Measurements from ENCODE around the gene SOSTDC1. TPM values are rescaled to one million over a fixed set of nuclear protein-coding genes. Genes with fewer than 3 reads are reported as not detected.

SOSTDC1 gene
- total RNA-seq, 1 experiment from 2014 or later: not detected

- Histone ChIP-seq H3K27me3 (replicated peaks; ENCODE audit: insufficient read depth, low read depth, low read length, poor library complexity) (peaks cover 8% of the 10 kb centered on the region), H3K4me3 (ENCODE audit: low read depth, low read length, poor library complexity, severe bottlenecking) (no peak overlapping the region), H3K36me3 (ENCODE audit: insufficient read depth, low read length, poor library complexity, severe bottlenecking) (no peaks in the 10 kb centered on the region), H3K4me1 (ENCODE audit: insufficient read depth, low read length, poor library complexity, severe bottlenecking) (no peaks in the 10 kb centered on the region), H3K9me3 (ENCODE audit: low read depth, low read length, poor library complexity, severe bottlenecking) (no peaks in the 10 kb centered on the region), H3K27ac (ENCODE audit: low read depth, low read length, poor library complexity, severe bottlenecking) (no peak overlapping the region)
- no peak for DNase-seq (ENCODE audit: low spot score)
- ChIA-PET CTCF (no interaction called here), POLR2A (ENCODE audit: low non-redundant PET) (no interaction called here)
- TF ChIP-seq CTCF (conservative IDR thresholded peaks at IDR 0.05; ENCODE audit: low read depth, low read length) (no peak), EZH2 (IDR thresholded peaks at IDR 0.05; ENCODE audit: borderline replicate concordance, low read depth, low read length, poor library complexity, severe bottlenecking) (no peak)
- BruUV-seq (replicated peaks): no TSS peak
- intact Hi-C loops (cut with micrococcal nuclease; ENCODE audit: unreplicated experiment): no loop called here
Observed at GRCh38 chr7:16504019-16504418, 38.5 kb upstream of the SOSTDC1 start.

GRCh38 chr7:16502303-16502702 is 36.8 kb upstream of the SOSTDC1 start:
- no peak overlapping the region for H3K4me3 ChIP-seq (ENCODE audit: low read depth, low read length, poor library complexity, severe bottlenecking)
- H3K27ac ChIP-seq (ENCODE audit: low read depth, low read length, poor library complexity, severe bottlenecking): no peak overlapping the region
- no peaks in the 10 kb centered on the region for H3K9me3 ChIP-seq (ENCODE audit: low read depth, low read length, poor library complexity, severe bottlenecking)
- intact Hi-C loops (cut with micrococcal nuclease; ENCODE audit: unreplicated experiment): no loop called here
- POLR2A ChIA-PET (ENCODE audit: low non-redundant PET): no interaction called here
- no peaks in the 10 kb centered on the region for H3K36me3 ChIP-seq (ENCODE audit: insufficient read depth, low read length, poor library complexity, severe bottlenecking)
- no peaks in the 10 kb centered on the region for H3K4me1 ChIP-seq (ENCODE audit: insufficient read depth, low read length, poor library complexity, severe bottlenecking)
- TF ChIP-seq EZH2 (IDR thresholded peaks at IDR 0.05; ENCODE audit: borderline replicate concordance, low read depth, low read length, poor library complexity, severe bottlenecking): no peak
- no peak for TF ChIP-seq CTCF (conservative IDR thresholded peaks at IDR 0.05; ENCODE audit: low read depth, low read length)
- peaks cover 8% of the 10 kb centered on the region for H3K27me3 ChIP-seq (replicated peaks; ENCODE audit: insufficient read depth, low read depth, low read length, poor library complexity)
- no TSS peak for BruUV-seq (replicated peaks)
- no peak for DNase-seq (ENCODE audit: low spot score)
- CTCF ChIA-PET: no interaction called here

- intact Hi-C loops (cut with micrococcal nuclease; ENCODE audit: unreplicated experiment): no loop called here
- TF ChIP-seq EZH2 (IDR thresholded peaks at IDR 0.05; ENCODE audit: borderline replicate concordance, low read depth, low read length, poor library complexity, severe bottlenecking) (no peak), CTCF (conservative IDR thresholded peaks at IDR 0.05; ENCODE audit: low read depth, low read length) (no peak)
- DNase-seq (ENCODE audit: low spot score): no peak
- Histone ChIP-seq H3K36me3 (ENCODE audit: insufficient read depth, low read length, poor library complexity, severe bottlenecking) (no peaks in the 10 kb centered on the region), H3K27ac (ENCODE audit: low read depth, low read length, poor library complexity, severe bottlenecking) (no peak overlapping the region), H3K27me3 (replicated peaks; ENCODE audit: insufficient read depth, low read depth, low read length, poor library complexity) (no peaks in the 10 kb centered on the region), H3K9me3 (ENCODE audit: low read depth, low read length, poor library complexity, severe bottlenecking) (no peaks in the 10 kb centered on the region), H3K4me3 (ENCODE audit: low read depth, low read length, poor library complexity, severe bottlenecking) (no peak overlapping the region), H3K4me1 (ENCODE audit: insufficient read depth, low read length, poor library complexity, severe bottlenecking) (no peaks in the 10 kb centered on the region)
- CTCF ChIA-PET: no interaction called here
- BruUV-seq (replicated peaks): no TSS peak
- POLR2A ChIA-PET (ENCODE audit: low non-redundant PET): no interaction called here
Observed at GRCh38 chr7:16498122-16498521, 32.6 kb upstream of the SOSTDC1 start.
